ENCODE results near the gene CDH2.

DNA sequence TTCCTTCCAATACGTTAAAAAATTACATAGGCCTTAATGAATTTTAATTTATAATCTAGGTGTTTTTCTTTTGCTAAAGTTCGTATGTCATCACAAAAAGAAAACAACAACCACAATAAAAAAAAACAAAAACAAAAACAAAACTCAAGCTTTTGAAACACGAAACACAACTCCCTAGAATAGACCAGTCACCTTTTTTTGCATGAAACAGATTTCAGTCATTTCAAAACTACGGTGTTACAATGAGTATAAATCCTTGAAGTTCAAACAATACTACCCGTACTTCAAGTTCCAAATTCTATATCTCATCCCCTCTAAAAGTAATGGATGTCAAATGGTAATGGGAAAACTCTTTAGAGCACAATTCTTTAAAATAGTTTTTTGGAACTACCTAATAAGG lies 142.4 kb downstream of the CDH2 start:
- TF ChIP-seq JUNB (IDR thresholded peaks at IDR 0.05; ENCODE audit: unreplicated experiment) (no peak), CTCF (conservative IDR thresholded peaks at IDR 0.05; ENCODE audit: low read depth in 2 of 2) (no peak), NANOG (IDR thresholded peaks at IDR 0.05; ENCODE audit: borderline replicate concordance) (no peak), EZH2 (IDR thresholded peaks at IDR 0.05; ENCODE audit: low read depth, unreplicated experiment) (no peak), POLR2AphosphoS5 (IDR thresholded peaks at IDR 0.05; ENCODE audit: low read depth) (no peak), STAT1 (IDR thresholded peaks at IDR 0.05; ENCODE audit: unreplicated experiment) (no peak), EZH2phosphoT487 (IDR thresholded peaks at IDR 0.05; ENCODE audit: unreplicated experiment) (no peak)
